ENCODE measurements around the gene DHRS13. TPM values are rescaled to one million over a fixed set of nuclear protein-coding genes. Genes with fewer than 3 reads are reported as not detected.

The DHRS13 gene
- total RNA-seq, 2 donors from 2014 or later = 8.7 to 22.8 TPM

GRCh38 chr17:28889996-28890395 is 12.9 kb downstream of the DHRS13 start:
- Histone ChIP-seq H3K27me3 (no peaks in the 10 kb centered on the region), H3K9ac (ENCODE audit: low read depth in 2 of 2, low read length in 2 of 2) (no peak overlapping the region), H3K27ac (no peak overlapping the region), H3K4me1 (peaks cover 13% of the 10 kb centered on the region), H3K36me3 (no peaks in the 10 kb centered on the region), H3K4me3 (no peak overlapping the region), H3K9me3 (no peaks in the 10 kb centered on the region)
- intact Hi-C loops (cut with DNase I) = no loop called here
- no peak for TF ChIP-seq CTCF (IDR thresholded peaks at IDR 0.05)
- DNase-seq = no peak

- intact Hi-C loops (cut with DNase I) = no loop called here
- Histone ChIP-seq H3K9ac (ENCODE audit: low read depth in 2 of 2, low read length in 2 of 2) (no peak overlapping the region), H3K4me1 (peaks cover 9% of the 10 kb centered on the region), H3K9me3 (no peaks in the 10 kb centered on the region), H3K27me3 (no peaks in the 10 kb centered on the region), H3K27ac (no peak overlapping the region), H3K4me3 (no peak overlapping the region), H3K36me3 (no peaks in the 10 kb centered on the region)
- DNase-seq = no peak
- no peak for TF ChIP-seq CTCF (IDR thresholded peaks at IDR 0.05)
Observed at GRCh38 chr17:28888832-28889231, 14.0 kb downstream of the DHRS13 start.

GRCh38 chr17:28887871-28888471 is 14.9 kb downstream of the DHRS13 start:
- Histone ChIP-seq H3K4me3 (no peak overlapping the region), H3K9me3 (no peaks in the 10 kb centered on the region), H3K36me3 (no peaks in the 10 kb centered on the region), H3K9ac (ENCODE audit: low read depth in 2 of 2, low read length in 2 of 2) (no peak overlapping the region), H3K27me3 (no peaks in the 10 kb centered on the region), H3K27ac (no peak overlapping the region), H3K4me1 (peaks cover 1% of the 10 kb centered on the region)
- DNase-seq = no peak
- intact Hi-C loops (cut with DNase I) = no loop called here
- TF ChIP-seq CTCF (IDR thresholded peaks at IDR 0.05) = no peak

- TF ChIP-seq CTCF (IDR thresholded peaks at IDR 0.05) = no peak
- no peak overlapping the region for H3K27ac ChIP-seq
- H3K4me1 ChIP-seq = no peaks in the 10 kb centered on the region
- no peaks in the 10 kb centered on the region for H3K9me3 ChIP-seq
- no peak overlapping the region for H3K4me3 ChIP-seq
- intact Hi-C loops (cut with DNase I) = no loop called here
- peaks cover 9% of the 10 kb centered on the region for H3K36me3 ChIP-seq
- H3K27me3 ChIP-seq = no peaks in the 10 kb centered on the region
- H3K9ac ChIP-seq (ENCODE audit: low read depth in 2 of 2, low read length in 2 of 2) = no peak overlapping the region
- DNase-seq = no peak
Observed at GRCh38 chr17:28885951-28886350, 16.9 kb downstream of the DHRS13 start.

GRCh38 chr17:28885363-28885762 is 17.5 kb downstream of the DHRS13 start:
- no peak overlapping the region for H3K27ac ChIP-seq
- no peak for TF ChIP-seq CTCF (IDR thresholded peaks at IDR 0.05)
- no peak for DNase-seq
- no peaks in the 10 kb centered on the region for H3K9me3 ChIP-seq
- H3K4me1 ChIP-seq = no peaks in the 10 kb centered on the region
- H3K4me3 ChIP-seq = no peak overlapping the region
- no peak overlapping the region for H3K9ac ChIP-seq (ENCODE audit: low read depth in 2 of 2, low read length in 2 of 2)
- intact Hi-C loops (cut with DNase I) = no loop called here
- no peaks in the 10 kb centered on the region for H3K27me3 ChIP-seq
- H3K36me3 ChIP-seq = peaks cover 14% of the 10 kb centered on the region
